HG03469 (cell line): ENCODE data around the gene CDH23.

Experiments
- ATAC-seq: cut with Tn5 transposase; IDR thresholded peaks from one replicate; pipeline ENCODE4 v1.9.1; 2021; ENCODE audit warnings: mild to moderate bottlenecking, moderate library complexity, moderate number of reproducible peaks; ENCODE audit not compliant: unreplicated experiment

The CDH23 gene

DNA sequence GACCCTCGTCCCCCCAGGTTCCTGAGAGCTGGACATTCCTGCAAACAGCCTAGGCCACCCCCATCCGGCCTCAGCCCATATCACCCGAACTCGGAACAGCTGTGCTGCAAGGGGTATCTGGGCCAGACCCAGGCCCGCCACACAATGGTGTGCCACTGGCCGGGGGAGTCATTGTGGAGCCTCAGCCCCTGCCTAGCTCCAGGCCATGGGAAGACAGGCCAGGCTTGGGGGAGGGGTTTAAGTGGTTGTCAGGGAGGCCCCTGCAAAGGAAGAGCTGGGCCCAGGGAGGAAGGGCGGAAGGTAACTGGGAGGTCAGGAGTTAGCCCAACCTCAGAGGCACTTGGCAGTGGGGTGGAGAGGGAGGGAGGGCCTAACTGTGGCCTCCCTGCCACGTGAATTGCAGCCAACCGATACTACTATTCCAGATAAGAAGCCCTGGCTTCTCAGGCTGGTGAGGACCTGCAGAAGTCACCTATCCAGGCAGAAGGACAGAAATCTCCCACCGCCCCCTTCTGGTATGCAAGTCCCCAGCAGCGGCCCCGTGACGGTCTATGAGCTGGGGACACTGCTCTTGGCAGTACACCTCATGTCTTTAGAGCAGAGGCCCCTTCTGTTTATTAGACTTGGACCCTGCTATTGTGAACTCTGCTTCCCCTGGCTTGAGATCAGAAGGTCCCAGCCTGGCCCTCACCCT is 349.8 kb downstream of the CDH23 start:
- ATAC-seq: no peak

DNA sequence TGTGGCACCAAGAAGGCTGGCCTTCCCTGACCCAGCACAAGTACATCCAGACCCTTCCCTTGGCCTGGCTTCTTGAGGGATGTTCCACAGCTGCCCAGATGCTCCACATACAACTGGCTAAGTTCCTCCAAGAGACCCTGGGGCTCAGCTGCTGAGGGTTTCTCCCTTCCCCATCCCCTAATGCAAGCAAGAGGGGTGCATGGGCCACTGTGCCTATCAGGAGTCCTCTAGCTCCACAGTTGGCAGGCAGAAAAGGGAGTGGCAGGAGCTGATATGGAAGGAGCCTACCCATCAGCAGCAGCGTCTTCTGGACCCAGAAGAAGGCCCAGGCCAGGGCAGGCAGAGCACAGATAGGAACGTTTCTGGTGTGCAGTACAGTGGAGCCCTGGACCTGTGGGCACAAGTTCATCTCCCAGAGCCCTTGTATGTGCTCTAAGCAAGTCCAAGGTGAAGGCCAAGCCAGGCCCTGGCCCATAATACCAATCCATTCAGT is 350.4 kb downstream of the CDH23 start:
- ATAC-seq: no peak

GRCh38 chr10:71747551-71748523 is 351.1 kb downstream of the CDH23 start:
- no peak for ATAC-seq

- ATAC-seq: no peak
Observed at GRCh38 chr10:71748671-71749191, 352.0 kb downstream of the CDH23 start.

GRCh38 chr10:71749396-71749795 is 352.7 kb downstream of the CDH23 start:
- ATAC-seq: no peak

DNA sequence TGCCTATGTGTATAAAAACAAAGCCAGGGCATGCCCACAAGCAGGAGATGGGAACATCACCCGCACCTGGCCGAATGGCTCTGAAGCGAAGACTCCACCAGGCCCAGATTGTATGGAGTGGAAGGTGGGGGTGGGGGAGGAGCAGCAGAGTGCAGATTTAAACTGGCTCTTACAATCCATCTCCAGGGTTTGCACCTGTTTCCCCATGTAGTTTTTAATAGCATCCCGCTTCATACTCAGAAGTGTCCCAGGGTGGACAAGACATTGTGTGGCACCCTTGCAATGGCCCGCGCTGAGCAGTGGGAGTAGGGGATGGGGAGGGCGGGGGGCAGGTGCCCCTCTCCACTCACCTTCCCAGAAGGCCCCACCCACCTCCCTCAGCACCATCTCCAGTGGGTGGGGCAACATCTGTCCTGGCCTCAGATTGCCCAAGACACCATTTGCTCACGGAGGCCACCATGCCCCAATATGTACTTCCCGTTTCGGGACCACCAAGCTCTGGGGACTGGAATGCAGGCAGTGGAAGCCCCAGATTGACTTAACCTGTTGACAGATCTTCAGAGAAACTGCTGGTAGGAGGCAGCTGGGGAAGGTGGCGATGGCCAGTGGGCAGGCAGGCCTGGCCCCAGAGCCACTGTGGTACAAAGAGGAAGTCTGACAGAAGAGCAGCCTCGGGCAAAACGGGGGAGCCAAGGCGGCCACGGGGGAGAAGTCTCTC is 353.6 kb downstream of the CDH23 start:
- ATAC-seq: no peak

DNA sequence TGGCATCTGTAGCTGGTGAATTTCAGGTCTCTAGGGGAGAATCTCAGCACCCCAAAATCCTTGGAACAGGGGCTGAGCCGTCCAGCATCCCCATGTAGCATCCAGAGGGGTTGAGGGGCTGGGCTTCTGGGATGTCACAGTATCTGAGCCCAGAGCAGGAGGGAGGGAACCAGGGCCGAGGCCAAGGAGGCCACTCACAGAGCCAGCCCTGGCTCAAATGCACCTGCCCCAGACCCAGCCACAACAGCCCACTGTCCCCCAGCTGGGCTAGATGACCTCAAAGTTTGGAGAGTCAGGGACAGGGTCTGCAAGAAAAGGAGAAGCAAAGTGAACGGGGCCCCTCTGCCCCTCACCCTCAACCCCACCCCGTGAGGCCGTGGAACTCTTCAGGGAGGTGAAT is 354.3 kb downstream of the CDH23 start:
- ATAC-seq: no peak

DNA sequence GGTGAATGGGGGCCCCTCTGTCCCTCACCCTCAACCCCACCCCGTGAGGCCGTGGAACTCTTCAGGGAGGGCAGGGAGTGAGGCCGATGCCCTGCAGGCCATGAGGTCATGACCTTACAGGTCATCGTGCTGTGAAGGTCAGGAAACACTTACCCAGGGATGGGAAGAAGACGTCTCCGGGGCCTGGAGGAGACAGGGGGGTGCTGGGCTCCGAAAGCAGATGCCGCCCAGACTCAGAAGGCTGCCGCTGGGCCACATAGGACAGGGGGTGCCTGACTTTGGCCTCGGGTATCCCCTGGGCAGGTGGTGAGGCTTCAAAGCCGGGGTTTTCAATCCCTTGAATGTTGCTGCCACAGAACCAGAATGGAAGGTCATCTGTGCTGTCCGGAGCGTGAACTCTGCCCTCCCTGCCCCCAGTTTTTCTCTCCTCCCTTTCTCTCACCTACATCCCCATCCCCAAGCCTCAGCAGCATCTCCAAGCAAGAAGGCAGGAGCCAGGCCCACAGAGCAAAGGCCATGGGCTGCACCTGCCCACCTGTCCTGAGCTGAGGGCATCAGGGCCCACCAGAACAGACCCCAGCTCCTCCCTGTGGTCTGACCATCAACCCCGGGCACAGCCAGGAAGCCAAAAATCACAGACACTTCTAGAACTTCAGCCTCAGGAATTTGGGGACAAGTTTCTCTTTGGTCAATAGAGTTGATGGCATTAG is 354.9 kb downstream of the CDH23 start:
- ATAC-seq: no peak

DNA sequence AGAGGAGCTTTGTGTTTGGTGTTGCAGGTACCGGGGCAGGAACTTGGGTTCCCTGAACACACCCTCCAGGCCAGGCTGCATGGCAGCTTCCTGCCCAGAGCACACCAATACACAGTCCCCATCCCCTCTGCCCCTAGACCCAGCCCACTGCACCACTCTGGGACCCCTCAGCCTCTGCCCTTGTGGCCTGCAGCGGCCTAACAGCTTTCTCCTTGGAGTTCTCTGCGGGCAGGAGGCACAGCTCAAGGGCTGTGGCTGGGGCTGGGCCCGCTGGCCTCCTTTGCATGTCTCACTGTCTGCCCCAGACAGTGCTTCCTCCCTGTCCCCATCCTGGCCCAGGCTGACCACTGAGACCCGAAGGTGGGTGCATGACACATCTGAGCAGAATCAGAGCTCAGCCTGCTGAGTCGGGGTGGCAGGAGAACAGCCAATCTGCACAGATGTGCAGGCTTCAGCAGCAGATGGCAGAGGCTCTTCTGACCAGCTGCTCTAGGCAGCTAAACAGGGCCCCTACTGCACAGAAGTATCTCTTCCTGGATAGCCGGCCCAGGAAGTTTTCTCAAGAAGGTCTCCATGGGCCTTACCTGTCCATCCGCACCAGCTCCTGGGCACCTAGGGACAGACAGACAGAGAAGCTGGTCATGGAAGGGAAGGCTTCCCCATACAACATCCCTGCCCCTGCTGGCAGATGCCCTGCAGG is 355.8 kb downstream of the CDH23 start:
- no peak for ATAC-seq

DNA sequence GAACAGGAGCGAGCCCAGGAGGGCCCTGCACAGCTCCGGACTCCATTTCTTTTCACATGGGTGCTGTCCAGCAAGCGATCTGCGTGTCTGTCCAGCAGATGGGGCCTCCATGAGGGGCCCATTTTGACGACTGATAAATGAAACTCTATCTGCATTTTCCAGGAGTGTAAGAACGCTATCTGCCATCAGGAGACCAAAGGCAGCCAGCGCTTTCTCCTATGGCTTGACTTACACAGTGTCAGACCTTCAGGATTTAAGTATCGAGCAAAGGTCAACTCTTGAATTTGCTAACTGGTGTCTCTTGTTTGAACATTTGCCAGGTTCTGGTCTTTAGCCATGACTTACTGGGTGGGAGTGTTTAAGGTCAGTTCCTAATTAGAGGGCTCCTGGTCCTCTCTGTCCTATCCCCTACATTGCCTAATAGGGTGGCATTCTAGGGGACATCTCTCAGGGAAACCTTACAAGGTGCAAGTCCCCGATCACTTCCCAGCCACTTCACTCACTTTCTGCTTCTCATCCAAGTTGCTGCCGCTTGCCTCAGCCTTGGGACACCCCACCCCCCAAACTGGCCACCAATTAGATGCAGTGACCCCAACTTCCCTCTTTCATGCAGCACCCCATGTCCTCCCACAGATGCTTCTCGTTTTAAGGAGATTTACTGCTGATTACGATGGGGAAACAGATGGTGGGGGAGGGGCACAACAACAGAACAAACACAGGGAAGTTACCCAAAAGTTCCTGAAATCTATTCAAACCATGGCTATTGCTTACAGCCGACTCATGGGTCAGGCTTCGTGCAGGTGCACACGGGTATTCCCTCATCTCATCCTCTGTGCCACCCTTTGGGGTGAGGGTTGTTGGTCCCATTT is 356.6 kb downstream of the CDH23 start:
- ATAC-seq: no peak

DNA sequence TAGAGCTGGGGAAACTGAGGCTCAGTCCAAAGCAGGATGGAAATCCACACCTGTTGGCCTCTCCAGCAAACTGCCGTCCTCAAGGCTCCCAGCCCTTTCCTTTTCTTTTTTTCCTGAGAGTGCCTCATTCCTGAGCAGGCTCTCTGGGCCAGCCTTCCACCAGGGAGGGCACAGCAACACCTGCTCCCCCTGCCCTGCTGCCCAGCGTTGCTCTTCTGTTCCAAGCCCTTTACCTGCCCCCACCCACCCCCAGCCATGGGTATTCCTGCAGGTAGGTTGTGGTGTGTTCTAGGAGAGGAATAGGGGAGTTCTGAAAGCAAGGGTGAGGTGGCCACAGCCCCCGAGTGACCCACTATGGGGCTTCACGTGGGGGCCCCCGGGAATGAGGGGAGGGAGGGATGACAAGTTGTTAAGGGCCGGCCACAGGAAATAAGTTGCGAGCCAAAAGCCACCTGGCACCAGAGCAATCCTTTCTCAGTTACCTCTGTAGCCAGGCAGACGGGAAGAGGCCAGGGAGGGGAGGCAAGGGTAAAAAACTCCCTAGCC is 357.3 kb downstream of the CDH23 start:
- ATAC-seq: no peak

- ATAC-seq: no peak
Observed at GRCh38 chr10:71754562-71754961, 357.8 kb downstream of the CDH23 start.

DNA sequence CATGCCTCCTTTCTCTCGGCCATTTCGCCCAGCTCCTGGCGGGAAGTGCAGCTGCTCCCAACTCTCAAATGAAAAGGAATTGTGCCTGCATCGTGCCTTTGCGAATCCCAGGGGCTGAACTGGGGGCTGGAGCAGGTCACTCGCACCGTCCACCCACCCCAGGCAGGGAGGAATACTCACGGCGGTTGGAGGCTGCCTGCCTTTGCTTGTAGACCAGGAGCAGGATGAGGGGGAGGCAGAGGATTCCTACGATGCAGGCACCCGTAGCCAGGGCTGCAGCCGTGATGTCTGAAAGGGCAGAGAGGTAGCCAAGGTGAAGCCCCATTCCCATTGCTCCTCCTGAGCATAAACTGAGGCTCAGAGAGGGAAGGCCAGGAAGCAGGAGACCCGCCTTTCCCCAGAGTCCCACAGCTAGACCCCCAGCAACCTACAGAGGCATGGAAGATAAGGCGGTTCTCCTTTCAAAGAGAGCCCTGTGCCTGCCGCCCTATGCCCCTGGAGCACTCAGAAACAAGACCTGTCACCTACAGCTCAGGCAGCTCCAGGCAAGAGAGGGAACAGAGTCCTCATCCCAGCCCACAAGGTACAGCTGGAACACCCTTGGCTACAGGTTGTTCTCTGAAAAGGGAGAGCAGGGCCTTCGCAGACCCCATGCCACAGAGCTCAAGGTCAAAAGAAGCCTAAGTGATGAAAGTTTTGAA is 358.6 kb downstream of the CDH23 start:
- ATAC-seq: no peak

GRCh38 chr10:71756311-71757191 is 359.8 kb downstream of the CDH23 start:
- no peak for ATAC-seq

DNA sequence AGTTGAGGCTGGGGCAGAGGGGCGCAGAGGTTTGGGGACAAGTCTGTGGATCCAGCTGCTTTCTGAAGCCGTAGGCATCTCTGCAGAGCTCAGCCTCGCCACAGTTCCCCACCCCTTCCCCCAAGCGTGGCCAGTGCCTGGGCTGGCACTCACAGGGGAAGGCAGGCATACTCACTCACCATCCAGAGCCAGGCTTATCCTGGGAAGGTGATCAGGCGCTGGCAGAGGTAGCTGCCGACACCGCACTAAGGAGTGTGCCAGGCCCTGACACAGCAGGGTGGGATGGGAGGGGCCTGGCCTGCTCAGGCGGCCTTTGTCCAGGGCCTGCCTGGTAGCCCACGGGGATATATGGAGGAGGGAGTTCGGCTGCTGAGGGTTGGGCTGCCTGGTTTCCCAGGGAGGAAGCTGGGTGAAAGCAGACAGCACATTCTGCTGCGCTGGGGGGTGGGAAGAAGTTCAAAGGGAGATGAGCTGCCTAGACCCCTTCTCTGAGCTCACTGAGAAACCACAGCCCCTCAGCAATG is 360.7 kb downstream of the CDH23 start:
- ATAC-seq: no peak

DNA sequence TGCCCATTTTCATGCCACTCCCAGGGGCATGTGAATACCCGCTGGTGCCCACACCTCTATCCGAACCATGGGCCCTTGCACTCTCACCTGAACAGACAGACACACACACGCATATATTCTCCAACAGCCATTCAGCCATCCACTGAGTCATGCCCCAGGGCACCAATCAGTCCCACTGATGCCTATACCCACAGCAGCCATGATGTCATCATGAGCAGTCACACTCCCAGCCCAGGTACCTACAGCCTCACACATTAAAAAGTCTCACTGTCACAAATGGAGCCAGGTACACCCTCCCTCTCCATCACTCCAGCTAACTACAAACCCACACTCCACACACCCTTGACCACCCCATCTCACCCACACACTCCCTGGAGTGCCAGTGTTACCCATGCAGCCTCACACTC is 364.4 kb downstream of the CDH23 start:
- no peak for ATAC-seq
